Smooth muscle cell (in vitro differentiated cells): Measurements from ENCODE around the gene PSMD2. TPM values are rescaled to one million over a fixed set of nuclear protein-coding genes. Genes with fewer than 3 reads are reported as not detected.
"Not testable (repeated sequence)": the region's sequence is repeated elsewhere in the genome, so short reads cannot be mapped to it uniquely, and the experiment has no call there.

Experiments used
- DNase-seq: peaks from one replicate; lab custom pipeline; 2025; ENCODE audit not compliant: unreplicated experiment; lab: John Stamatoyannopoulos, UW
- H2AFZ ChIP-seq: fragments of 200-600 bp; sonication (generic); 2 replicates; pipeline ENCODE4 v1.6.0; 2016; ENCODE audit warnings: antibody characterized with exemption, low read depth, mild to moderate bottlenecking
- H3F3A ChIP-seq: fragments of 200-600 bp; sonication (generic); 2 replicates; pipeline ENCODE4 v1.6.0; 2017; ENCODE audit warnings: antibody characterized with exemption, low read depth
- H3K27ac ChIP-seq: fragments of 200-600 bp; sonication (generic); 2 replicates; pipeline ENCODE4 v1.5.1; 2016; ENCODE audit warnings: low read depth, mild to moderate bottlenecking
- H3K27me3 ChIP-seq: fragments of 200-600 bp; sonication (generic); 2 replicates; pipeline ENCODE4 v1.6.1; 2016; ENCODE audit warnings: low read depth, mild to moderate bottlenecking
- H3K36me3 ChIP-seq: fragments of 200-600 bp; sonication (generic); 2 replicates; pipeline ENCODE4 v1.5.1; 2016; ENCODE audit warnings: low read depth
- H3K4me1 ChIP-seq: fragments of 200-600 bp; sonication (generic); 2 replicates; pipeline ENCODE4 v1.5.1; 2016; ENCODE audit warnings: low read depth
- H3K4me2 ChIP-seq: fragments of 200-600 bp; sonication (generic); 2 replicates; pipeline ENCODE4 v1.6.0; 2016; ENCODE audit warnings: mild to moderate bottlenecking
- H3K4me3 ChIP-seq: fragments of 200-600 bp; sonication (generic); 2 replicates; pipeline ENCODE4 v1.5.1; 2016; ENCODE audit warnings: mild to moderate bottlenecking
- H3K79me2 ChIP-seq: fragments of 200-600 bp; sonication (generic); 2 replicates; pipeline ENCODE4 v1.6.0; 2016; ENCODE audit warnings: low read depth, mild to moderate bottlenecking
- H3K9ac ChIP-seq: fragments of 200-600 bp; sonication (generic); 2 replicates; pipeline ENCODE4 v1.6.0; 2016; ENCODE audit warnings: low read depth
- H3K9me3 ChIP-seq: fragments of 200-600 bp; sonication (generic); replicated peaks from 2 replicates; pipeline ENCODE4 v1.5.1; 2016; ENCODE audit warnings: low read depth
- H4K20me1 ChIP-seq: fragments of 200-600 bp; sonication (generic); 2 replicates; pipeline ENCODE4 v1.6.0; 2016; ENCODE audit warnings: low read depth
- CTCF ChIP-seq: fragments of 200-600 bp; sonication (generic); IDR thresholded peaks from 2 replicates; pipeline ENCODE4 v1.5.1; 2017; ENCODE audit warnings: borderline replicate concordance, mild to moderate bottlenecking, antibody characterized with exemption; ENCODE audit not compliant: insufficient read depth, poor library complexity, severe bottlenecking
- WGBS: methylation state at CpG from one replicate; pipeline ENCODE4 v1.1.7; 2016; ENCODE audit warnings: low lambda C conversion rate; 5-methylcytosine and 5-hydroxymethylcytosine counted together
- polyA plus RNA-seq: library from polyadenylated mRNA; unstranded; fragments of >200 nt; fragmentation: Nextera tagmentation; extraction: Ambion mirVana; gene quantifications from 2 replicates; pipeline ENCODE4 v1.2.1, GENCODE V29; 2016
- total RNA-seq: library from RNA; depleted of rRNA; stranded (reverse); fragments of >200 nt; gene quantifications from 2 replicates; pipeline ENCODE4 v1.2.3, GENCODE V29; 2014

PSMD2 gene
- total and polyA plus RNA-seq, 2 experiments from 2014 or later: 315 to 356 TPM

- Histone ChIP-seq H4K20me1 (peaks cover 21% of the 10 kb centered on the region), H3K4me3 (peak within 1 kb of the TSS; percentile 54), H2AFZ (no peak within 1 kb of the TSS), H3K9me3 (no peaks in the 10 kb centered on the region), H3K4me2 (peak within 1 kb of the TSS; percentile 92), H3K27me3 (peaks cover 59% of the 10 kb centered on the region), H3F3A (peaks cover 6% of the 10 kb centered on the region), H3K9ac (no peak within 1 kb of the TSS), H3K79me2 (no peaks in the 10 kb centered on the region), H3K4me1 (peaks cover 18% of the 10 kb centered on the region), H3K27ac (no peak within 1 kb of the TSS), H3K36me3 (no peaks in the 10 kb centered on the region)
- no peak for DNase-seq
- TF ChIP-seq CTCF: no peak
- 0% methylated on average over 9 of the region's 67 CpGs for WGBS
These were observed 37.7 kb upstream of the PSMD2 start, which contains the start of gene CAMK2N2 for GRCh38 chr3:184261270-184261853. Gene CAMK2N2, minus strand, starts transcription at chr3:184261553. Its CDS starts 268 bp downstream, at chr3:184261285.

- H3K4me3 ChIP-seq: peak overlapping the region; percentile 54
- H3F3A ChIP-seq: peaks cover 6% of the 10 kb centered on the region
- H3K9me3 ChIP-seq: no peaks in the 10 kb centered on the region
- peaks cover 18% of the 10 kb centered on the region for H3K4me1 ChIP-seq
- 2% methylated on average over 46 of the region's 66 CpGs for WGBS
- no peak for DNase-seq
- TF ChIP-seq CTCF: no peak
- peak overlapping the region; percentile 92 for H3K4me2 ChIP-seq
- H3K27ac ChIP-seq: no peak overlapping the region
- H3K27me3 ChIP-seq: peaks cover 59% of the 10 kb centered on the region
- peaks cover 21% of the 10 kb centered on the region for H4K20me1 ChIP-seq
- no peak overlapping the region for H3K9ac ChIP-seq
- no peak overlapping the region for H2AFZ ChIP-seq
- no peaks in the 10 kb centered on the region for H3K79me2 ChIP-seq
- H3K36me3 ChIP-seq: no peaks in the 10 kb centered on the region
These were observed 36.9 kb upstream of the PSMD2 start for GRCh38 chr3:184261854-184262763.

- Histone ChIP-seq H2AFZ (no peak overlapping the region), H3K4me2 (peak overlapping the region; percentile 92), H3K27me3 (peaks cover 59% of the 10 kb centered on the region), H3K9ac (no peak overlapping the region), H3K27ac (no peak overlapping the region), H4K20me1 (peaks cover 21% of the 10 kb centered on the region), H3K36me3 (no peaks in the 10 kb centered on the region), H3K4me3 (peak overlapping the region; percentile 13), H3K9me3 (no peaks in the 10 kb centered on the region), H3F3A (peaks cover 6% of the 10 kb centered on the region), H3K79me2 (no peaks in the 10 kb centered on the region), H3K4me1 (peaks cover 18% of the 10 kb centered on the region)
- no peak for TF ChIP-seq CTCF
- WGBS: 23% methylated on average over 15 of the region's 15 CpGs
- DNase-seq: no peak
These were observed 36.3 kb upstream of the PSMD2 start for GRCh38 chr3:184262764-184263179.

- not testable (repeated sequence) for H3K36me3 ChIP-seq, H3K27ac ChIP-seq, DNase-seq, H3K4me3 ChIP-seq, H3K4me1 ChIP-seq, H3K9ac ChIP-seq, H3K79me2 ChIP-seq, H2AFZ ChIP-seq, H3F3A ChIP-seq, H3K9me3 ChIP-seq, H4K20me1 ChIP-seq, H3K4me2 ChIP-seq
- WGBS: 92% methylated on average over 1 of the region's 1 CpG
- peaks cover 32% of the 10 kb centered on the region for H3K27me3 ChIP-seq
These were observed 31.8 kb upstream of the PSMD2 start for GRCh38 chr3:184267249-184267648.
